Astrocyte (in vitro differentiated cells and primary cell): ENCODE results near the gene COX7B2.

ENCODE experiments used
- CTCF ChIP-seq: IDR thresholded peaks from 2 replicates; pipeline ENCODE4 v1.5.1; 2011; ENCODE audit warnings: low read depth, mild to moderate bottlenecking, inconsistent platforms, low read length, moderate library complexity; ENCODE audit not compliant: insufficient read depth
- EZH2 ChIP-seq: IDR thresholded peaks from 2 replicates; pipeline ENCODE4 v1.6.1; 2012; ENCODE audit warnings: mild to moderate bottlenecking, low read length, inconsistent platforms; ENCODE audit not compliant: insufficient read depth

GRCh38 chr4:46945062-46945461 is 36.0 kb upstream of the COX7B2 start:
- TF ChIP-seq EZH2 (no peak), CTCF (no peak)
